Neural cell (in vitro differentiated cells): ENCODE results near the gene BIN2.

ENCODE experiments used
- EP300 ChIP-seq: fragments of 450-650 bp; conservative IDR thresholded peaks from 2 replicates; pipeline ENCODE4 v1.6.1; 2014; ENCODE audit warnings: antibody characterized with exemption, mild to moderate bottlenecking, moderate library complexity; ENCODE audit not compliant: poor library complexity, severe bottlenecking
- EZH2 ChIP-seq: fragments of 200-600, 300-800 bp; shearing (Covaris generic), sonication (generic); IDR thresholded peaks from 2 replicates; pipeline ENCODE4 v1.6.1; 2014; ENCODE audit warnings: antibody characterized with exemption, low read length, borderline replicate concordance, mild to moderate bottlenecking; ENCODE audit not compliant: insufficient read depth, poor library complexity, severe bottlenecking
- MXI1 ChIP-seq: fragments of 450-650 bp; conservative IDR thresholded peaks from 2 replicates; pipeline ENCODE4 v1.6.1; 2014; ENCODE audit warnings: antibody characterized with exemption, mild to moderate bottlenecking; ENCODE audit not compliant: poor library complexity, severe bottlenecking
- POLR2AphosphoS5 ChIP-seq: IDR thresholded peaks from 2 replicates; pipeline ENCODE4 v1.6.1; 2012
- SMC3 ChIP-seq: fragments of 450-650 bp; conservative IDR thresholded peaks from 2 replicates; pipeline ENCODE4 v1.6.1; 2014; ENCODE audit warnings: antibody characterized with exemption, mild to moderate bottlenecking, moderate library complexity; ENCODE audit not compliant: poor library complexity
- TAF1 ChIP-seq: IDR thresholded peaks from 2 replicates; pipeline ENCODE4 v1.6.1; 2012; ENCODE audit warnings: low read depth
- TF ChIP-seq, protein P1 (sequence below): fragments of 450-650 bp; IDR thresholded peaks from 2 replicates; pipeline ENCODE4 v1.5.1; 2014; ENCODE audit warnings: antibody characterized with exemption, mild to moderate bottlenecking, moderate library complexity; ENCODE audit not compliant: poor library complexity, severe bottlenecking
- TF ChIP-seq, protein P2 (sequence below): IDR thresholded peaks from 2 replicates; pipeline ENCODE4 v1.6.1; 2012; ENCODE audit warnings: borderline replicate concordance

DNA sequence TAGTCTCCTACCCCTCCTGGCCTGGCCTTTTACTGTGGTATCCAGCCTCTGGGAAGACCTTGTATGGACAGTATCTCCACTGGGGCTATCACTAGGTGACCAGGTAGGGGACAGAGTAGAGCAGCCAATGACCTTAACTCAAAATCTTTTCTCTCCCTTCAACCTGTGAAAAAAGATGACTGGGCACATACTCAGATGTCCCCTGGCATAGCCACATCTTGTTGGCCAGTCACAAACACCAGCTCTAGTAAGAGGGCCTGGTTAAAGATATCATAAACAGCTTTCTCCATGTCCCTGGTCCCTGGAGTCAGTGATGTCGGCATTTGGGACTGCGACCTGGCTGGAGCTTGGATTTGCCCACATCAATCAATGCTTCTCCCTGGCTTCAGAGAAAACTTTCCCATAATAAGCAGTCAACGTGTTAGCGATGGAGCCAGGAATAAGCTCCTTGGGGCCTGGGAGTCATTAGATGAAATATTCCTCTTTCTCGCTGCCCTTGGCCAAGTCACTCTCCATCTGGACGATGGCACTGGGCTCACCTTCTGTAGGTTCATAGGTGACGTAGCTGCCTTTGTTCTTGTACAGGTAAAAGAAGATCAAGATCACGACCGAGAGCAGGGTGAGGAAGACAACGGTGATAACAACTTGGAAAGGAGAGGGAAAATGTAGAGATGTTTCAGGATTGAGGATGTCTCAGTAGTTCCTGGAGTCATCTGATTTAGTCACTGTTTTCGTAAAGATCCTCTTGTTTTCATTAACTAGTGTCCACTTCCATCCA, 78.3 kb downstream of the BIN2 start:
- TF ChIP-seq, protein P1, sequence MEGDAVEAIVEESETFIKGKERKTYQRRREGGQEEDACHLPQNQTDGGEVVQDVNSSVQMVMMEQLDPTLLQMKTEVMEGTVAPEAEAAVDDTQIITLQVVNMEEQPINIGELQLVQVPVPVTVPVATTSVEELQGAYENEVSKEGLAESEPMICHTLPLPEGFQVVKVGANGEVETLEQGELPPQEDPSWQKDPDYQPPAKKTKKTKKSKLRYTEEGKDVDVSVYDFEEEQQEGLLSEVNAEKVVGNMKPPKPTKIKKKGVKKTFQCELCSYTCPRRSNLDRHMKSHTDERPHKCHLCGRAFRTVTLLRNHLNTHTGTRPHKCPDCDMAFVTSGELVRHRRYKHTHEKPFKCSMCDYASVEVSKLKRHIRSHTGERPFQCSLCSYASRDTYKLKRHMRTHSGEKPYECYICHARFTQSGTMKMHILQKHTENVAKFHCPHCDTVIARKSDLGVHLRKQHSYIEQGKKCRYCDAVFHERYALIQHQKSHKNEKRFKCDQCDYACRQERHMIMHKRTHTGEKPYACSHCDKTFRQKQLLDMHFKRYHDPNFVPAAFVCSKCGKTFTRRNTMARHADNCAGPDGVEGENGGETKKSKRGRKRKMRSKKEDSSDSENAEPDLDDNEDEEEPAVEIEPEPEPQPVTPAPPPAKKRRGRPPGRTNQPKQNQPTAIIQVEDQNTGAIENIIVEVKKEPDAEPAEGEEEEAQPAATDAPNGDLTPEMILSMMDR, result no peak
- no peak for TF ChIP-seq EP300
- TF ChIP-seq SMC3, result no peak
- TF ChIP-seq, protein P2, sequence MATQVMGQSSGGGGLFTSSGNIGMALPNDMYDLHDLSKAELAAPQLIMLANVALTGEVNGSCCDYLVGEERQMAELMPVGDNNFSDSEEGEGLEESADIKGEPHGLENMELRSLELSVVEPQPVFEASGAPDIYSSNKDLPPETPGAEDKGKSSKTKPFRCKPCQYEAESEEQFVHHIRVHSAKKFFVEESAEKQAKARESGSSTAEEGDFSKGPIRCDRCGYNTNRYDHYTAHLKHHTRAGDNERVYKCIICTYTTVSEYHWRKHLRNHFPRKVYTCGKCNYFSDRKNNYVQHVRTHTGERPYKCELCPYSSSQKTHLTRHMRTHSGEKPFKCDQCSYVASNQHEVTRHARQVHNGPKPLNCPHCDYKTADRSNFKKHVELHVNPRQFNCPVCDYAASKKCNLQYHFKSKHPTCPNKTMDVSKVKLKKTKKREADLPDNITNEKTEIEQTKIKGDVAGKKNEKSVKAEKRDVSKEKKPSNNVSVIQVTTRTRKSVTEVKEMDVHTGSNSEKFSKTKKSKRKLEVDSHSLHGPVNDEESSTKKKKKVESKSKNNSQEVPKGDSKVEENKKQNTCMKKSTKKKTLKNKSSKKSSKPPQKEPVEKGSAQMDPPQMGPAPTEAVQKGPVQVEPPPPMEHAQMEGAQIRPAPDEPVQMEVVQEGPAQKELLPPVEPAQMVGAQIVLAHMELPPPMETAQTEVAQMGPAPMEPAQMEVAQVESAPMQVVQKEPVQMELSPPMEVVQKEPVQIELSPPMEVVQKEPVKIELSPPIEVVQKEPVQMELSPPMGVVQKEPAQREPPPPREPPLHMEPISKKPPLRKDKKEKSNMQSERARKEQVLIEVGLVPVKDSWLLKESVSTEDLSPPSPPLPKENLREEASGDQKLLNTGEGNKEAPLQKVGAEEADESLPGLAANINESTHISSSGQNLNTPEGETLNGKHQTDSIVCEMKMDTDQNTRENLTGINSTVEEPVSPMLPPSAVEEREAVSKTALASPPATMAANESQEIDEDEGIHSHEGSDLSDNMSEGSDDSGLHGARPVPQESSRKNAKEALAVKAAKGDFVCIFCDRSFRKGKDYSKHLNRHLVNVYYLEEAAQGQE, result no peak
- TF ChIP-seq TAF1, result no peak
- no peak for TF ChIP-seq MXI1
- TF ChIP-seq EZH2, result no peak
- no peak for TF ChIP-seq POLR2AphosphoS5
